GOT3 (cell line): ENCODE data around the gene RAB40C.

Experiments used
- DNase-seq: peaks from one replicate; lab custom pipeline; 2025; ENCODE audit warnings: mixed read lengths; lab: John Stamatoyannopoulos, UW

RAB40C gene

DNA sequence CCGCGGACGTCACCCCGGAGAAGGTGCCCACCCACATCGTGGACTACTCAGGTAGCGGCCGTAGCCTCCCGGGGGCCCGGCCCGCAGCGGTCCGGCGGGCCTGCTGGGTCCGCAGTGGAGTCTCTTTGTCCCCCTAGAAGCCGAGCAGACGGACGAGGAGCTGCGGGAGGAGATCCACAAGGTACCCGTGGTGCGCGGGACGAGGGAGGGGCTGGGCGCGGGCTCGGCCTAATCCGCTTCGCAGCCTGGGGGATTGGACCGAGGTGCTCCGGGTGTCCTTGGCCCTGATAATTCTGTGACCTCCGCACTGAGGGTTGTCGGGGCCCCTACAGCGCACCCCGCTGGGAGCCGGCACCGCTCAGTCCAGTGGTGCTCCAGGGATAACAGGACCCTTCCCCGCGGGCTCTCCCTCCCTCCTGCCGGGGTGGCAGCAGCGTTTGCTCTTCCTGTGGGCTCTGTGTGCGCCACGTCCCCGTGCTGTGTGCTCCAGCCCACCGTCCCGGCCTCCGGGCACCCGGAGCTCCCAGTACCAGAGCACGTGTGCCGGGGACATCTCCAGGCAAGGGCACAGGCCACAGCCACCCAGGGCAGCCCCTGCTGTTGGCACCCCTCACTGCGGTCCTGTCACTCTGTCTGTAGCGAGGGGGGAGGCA is 78.8 kb downstream of the RAB40C start:
- no peak for DNase-seq

DNA sequence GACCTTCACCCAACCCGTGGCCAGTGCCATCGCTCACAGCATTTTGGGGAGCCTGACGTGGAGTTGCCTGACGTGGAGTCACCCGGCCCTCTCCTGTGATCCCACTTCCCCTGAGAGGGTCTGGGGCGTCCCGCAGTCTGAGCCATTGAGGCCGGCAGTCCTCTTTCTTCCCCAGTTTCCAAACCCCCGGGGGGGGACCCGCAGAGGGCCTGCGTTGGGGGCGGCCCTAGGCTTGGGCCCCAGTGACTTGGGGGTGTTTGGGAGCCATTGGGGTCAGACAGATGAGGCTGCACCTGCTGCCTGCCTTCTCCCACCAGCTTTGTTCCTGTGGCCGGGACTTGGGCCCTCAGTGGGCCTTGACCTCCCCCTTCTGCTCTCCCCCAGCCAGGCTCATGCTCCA is 79.8 kb downstream of the RAB40C start:
- no peak for DNase-seq

DNA sequence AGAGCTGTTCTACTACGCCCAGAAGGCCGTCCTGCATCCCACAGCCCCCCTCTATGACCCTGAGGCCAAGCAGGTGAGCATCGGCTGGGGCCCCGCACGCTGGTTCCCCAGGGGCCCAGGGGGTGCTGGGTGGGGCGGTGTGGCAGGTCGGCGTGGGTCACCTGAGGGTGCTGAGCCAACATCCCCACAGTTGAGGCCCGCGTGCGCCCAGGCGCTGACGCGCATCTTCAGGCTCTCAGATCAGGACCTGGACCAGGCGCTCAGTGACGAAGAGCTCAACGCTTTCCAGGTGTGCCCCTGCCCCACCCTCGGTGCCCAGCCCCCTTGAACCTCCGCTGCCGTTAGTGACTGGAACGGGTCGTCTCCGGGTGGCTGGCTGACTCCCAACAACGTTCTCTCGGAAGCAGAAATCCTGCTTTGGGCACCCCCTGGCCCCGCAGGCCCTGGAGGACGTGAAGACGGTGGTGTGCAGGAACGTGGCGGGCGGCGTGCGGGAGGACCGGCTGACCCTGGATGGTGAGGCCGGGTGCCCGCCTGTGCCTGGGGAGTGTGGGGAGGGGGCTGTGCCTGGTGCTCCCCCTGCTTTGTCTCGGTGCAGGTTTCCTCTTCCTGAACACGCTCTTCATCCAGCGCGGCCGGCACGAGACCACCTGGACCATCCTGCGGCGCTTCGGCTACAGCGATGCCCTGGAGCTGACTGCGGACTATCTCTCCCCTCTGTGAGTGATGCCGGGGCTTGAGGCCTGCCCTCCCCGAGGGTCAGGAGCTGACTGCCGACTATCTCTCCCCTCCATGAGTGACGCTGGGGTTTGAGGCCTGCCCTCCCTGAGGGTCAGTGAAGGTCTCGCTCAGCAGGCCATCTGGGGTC is 80.9 kb downstream of the RAB40C start:
- DNase-seq, result no peak

DNA sequence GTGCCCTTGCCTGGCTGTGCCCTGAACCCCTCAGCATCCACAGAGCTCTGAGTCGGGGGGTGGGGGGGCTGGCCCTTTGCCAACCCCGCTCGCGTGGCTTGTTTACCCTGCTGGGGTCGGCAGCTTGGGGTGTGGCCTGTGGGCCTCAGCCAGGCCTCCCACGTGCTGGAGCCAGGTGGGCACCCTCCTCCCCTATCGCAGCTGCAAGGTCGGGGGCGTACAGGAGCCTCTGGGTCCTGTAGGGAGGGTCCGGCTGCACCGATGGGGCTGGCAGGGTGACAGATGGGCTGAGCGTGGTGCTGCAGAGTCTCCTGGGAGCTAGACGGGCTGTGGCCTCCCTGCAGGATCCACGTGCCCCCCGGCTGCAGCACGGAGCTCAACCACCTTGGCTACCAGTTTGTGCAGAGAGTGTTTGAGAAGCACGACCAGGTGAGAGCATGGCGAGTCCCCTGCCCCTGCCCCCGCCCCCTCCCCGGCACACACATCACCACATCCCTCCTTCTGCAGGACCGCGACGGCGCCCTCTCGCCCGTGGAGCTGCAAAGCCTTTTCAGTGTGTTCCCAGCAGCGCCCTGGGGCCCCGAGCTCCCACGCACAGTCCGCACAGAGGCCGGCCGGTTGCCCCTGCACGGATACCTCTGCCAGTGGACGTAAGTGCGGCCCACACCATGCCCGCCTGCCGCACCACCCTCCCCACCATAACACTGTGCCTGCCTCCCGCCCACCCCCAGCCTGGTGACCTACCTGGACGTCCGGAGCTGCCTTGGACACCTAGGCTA is 81.7 kb downstream of the RAB40C start:
- no peak for DNase-seq

DNA sequence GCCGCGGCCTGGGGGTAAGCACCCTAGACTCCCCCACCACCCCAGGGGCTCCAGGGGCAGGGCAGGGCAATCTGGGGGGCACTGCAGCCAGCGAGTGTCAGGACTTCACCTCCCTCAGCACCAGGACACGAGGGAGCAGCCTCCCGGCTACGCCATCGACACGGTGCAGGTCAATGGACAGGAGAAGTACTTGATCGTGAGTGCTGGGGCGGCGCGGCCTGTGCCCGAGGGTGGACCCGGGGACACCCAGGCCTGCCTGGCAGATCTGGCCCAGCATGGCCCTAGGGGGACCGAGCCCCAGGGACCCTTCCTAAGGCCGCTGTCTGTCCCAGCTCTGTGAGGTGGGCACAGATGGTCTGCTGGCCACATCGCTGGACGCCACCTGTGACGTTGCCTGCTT is 82.5 kb downstream of the RAB40C start:
- DNase-seq, result no peak

DNA sequence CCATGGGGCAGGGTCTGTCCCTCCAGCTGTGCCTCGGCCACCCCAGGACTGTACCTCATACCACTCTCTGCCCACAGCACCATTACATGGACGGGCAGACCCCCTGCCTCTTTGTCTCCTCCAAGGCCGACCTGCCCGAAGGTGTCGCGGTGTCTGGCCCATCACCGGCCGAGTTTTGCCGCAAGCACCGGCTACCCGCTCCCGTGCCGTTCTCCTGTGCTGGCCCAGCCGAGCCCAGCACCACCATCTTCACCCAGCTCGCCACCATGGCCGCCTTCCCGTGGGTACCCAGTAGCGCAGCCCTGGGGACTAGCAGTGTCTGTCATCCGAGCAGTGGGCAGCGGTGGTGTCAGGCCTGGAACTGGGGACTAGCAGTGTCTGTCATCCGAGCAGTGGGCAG is 83.0 kb downstream of the RAB40C start:
- DNase-seq, result no peak

DNA sequence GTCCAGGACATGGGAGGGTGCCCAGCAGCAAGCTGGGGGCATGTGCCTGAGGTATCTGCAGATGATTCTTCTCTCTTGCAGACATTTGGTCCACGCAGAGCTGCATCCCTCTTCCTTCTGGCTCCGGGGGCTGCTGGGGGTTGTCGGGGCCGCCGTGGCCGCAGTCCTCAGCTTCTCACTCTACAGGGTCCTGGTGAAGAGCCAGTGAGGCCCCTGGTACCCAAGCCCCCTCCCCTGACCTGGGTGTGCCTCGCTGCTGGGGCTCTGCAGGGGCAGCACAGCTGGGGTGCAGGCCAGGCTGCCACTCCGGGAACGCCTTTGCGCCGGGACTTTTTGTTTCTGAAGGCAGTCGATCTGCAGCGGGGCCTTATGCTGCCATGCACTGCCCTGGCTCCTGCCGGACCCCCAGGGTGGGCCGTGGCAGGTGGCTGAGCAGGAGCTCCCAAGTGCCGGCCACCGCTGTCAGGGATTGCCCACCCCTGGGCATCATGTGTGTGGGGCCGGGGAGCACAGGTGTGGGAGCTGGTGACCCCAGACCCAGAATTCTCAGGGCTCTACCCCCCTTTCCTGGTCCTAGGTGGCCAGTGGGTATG is 83.6 kb downstream of the RAB40C start:
- no peak for DNase-seq

DNA sequence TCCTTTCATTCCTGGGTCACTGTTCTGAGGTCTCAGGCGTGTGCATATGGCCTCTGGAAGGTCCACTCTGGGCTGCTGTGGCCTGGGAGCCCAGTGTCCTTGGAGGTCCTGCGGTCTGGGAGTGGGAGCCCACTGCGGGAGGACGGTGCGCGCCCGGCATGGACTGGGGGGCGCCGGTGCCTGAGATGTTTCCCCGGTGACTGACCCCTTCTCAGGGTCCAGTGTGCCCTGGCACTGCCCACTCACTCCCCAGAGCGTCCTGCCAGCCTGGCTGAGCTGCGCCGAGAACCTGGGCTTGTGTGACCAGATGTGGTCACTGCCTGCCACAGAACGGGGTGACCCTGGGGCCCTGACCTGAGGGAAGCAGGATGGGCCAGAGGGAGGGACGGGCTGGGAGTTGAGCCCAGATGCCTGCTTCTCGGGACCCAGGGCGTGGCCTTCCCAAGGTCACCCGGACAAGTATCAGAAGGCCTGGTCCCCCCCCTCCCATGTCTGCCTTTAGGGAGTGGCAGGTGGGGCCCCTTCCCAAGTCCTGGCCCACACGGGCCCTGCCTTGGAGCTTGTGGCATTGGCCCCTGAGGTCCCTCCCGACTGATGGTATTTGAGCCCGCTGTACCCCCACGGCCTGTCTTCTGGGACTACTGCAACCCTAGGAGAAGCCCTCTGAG is 84.5 kb downstream of the RAB40C start:
- DNase-seq, result no peak

DNA sequence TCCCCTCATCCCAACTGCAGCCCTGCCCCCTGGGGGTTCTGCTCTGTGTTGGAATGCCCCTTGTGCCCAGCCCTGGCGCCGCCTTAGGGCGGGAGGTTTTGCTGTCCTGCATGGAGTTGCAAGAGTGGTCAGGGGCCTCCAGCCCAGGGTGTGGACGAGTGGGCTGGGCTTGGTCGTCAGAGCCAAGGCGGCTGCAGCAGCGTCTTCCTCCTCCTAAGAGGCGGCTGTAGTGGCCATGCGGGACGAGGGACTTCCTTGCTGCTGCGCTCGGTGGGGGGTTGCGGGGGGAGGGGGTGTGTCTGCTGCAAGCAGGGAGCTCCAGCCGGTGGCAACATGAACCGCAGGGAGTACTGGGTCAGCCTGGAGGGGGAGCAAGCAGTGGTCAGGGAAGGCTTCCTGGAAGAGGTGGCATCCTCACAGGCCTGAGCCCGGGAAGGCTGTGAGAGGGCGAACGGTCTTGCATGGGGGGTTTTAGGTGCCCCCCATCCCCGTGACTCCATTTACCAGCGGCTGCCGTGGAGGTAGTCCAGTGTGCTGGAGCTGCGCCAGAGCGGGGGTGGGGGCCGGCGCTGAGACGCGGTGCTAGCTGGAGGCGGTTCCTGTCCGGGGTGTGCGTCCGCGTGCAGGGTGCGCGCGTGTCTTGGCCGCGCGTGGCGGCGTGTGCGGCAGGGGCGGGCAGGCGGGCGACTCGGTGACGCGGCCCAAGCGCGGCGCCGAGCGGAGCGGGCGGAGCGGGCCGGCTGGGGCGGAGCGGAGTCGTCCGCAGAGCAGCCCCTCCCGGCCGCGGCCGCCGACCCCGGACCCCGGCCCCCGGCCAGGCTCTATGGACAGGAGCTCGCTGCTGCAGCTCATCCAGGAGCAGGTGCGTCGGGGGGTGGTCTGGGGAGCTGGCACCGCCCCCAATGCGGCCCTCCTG is 85.4 kb downstream of the RAB40C start, which contains the start of gene RHBDL1:
Gene RHBDL1 (plus strand): TSS at position 704 of the 916 bp plus-strand sequence. CDS start 120 bp downstream, at position 824.
- no peak for DNase-seq

DNA sequence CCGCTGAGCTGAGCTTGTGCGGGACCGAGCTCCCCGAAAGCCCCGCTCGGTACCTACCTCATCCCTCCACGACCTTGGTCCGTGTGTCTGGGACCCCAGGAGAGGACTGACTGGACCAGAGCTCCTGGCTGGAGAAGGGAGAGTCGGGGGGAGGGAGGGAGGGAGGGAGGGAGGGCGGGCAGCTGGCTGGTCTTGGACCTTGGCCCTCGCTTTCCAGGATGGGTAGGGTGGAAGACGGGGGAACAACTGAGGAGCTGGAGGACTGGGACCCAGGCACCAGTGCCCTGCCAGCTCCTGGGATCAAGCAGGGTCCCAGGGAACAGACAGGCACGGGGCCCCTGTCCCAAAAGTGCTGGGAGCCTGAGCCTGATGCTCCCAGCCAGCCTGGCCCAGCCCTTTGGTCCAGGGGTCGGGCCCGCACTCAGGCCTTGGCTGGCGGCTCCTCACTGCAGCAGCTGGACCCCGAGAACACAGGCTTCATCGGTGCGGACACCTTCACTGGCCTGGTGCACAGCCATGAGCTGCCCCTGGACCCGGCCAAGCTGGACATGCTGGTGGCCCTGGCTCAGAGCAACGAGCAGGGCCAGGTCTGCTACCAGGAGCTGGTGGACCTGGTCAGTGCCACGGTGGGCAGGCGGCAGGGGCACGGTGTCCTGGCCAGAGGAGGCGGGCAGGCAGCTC is 86.2 kb downstream of the RAB40C start:
- DNase-seq, result no peak

DNA sequence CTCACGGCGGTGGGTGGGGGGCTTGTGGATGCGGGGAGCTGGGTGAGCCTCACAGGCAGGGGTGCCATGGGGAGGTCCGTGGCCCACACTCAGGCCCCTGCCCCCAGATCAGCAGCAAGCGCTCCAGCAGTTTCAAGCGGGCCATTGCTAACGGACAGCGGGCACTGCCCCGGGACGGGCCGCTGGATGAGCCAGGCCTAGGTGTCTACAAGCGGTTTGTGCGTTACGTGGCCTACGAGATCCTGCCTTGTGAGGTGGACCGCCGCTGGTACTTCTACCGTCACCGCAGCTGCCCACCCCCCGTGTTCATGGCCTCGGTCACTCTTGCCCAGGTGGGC is 86.7 kb downstream of the RAB40C start:
- no peak for DNase-seq

DNA sequence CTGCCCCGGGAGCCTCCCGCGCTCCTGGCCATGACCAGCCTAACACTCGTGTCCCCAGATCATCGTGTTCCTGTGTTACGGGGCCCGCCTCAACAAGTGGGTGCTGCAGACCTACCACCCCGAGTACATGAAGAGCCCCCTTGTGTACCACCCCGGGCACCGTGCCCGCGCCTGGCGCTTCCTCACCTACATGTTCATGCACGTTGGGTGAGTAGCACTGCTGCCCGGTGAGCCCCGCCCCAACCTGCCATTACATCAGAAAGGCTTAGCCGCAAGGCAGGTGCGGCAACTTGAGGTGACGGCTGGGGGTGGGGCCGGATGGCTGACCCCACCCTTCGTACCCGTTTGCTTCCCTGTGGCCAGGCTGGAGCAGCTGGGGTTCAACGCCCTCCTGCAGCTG is 87.0 kb downstream of the RAB40C start:
- DNase-seq, result no peak

DNA sequence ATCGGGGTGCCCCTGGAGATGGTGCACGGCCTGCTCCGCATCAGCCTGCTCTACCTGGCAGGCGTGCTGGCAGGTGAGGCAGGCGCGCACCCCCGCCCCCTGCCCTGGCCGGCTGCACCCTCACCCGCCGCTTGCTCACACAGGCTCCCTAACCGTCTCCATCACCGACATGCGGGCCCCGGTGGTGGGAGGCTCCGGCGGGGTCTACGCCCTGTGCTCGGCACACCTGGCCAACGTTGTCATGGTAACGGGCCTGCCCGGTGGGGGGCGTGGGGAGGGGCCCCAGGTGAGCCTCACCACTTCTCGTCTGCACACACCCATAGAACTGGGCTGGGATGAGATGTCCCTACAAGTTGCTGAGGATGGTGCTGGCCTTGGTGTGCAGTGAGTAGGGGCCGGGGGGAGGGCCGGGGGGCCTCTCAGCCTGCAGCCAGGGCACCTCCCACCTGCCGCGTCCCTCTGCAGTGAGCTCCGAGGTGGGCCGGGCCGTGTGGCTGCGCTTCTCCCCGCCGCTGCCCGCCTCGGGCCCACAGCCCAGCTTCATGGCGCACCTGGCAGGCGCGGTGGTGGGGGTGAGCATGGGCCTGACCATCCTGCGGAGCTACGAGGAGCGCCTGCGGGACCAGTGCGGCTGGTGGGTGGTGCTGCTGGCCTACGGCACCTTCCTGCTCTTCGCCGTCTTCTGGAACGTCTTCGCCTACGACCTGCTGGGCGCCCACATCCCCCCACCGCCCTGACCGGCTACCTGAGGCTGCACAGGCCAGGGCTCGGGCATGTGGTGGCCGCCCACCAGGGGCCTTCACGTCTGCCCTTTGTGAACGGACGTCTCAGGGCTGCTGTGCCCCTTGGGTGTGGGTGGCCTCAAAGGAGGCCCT is 87.7 kb downstream of the RAB40C start:
- no peak for DNase-seq

DNA sequence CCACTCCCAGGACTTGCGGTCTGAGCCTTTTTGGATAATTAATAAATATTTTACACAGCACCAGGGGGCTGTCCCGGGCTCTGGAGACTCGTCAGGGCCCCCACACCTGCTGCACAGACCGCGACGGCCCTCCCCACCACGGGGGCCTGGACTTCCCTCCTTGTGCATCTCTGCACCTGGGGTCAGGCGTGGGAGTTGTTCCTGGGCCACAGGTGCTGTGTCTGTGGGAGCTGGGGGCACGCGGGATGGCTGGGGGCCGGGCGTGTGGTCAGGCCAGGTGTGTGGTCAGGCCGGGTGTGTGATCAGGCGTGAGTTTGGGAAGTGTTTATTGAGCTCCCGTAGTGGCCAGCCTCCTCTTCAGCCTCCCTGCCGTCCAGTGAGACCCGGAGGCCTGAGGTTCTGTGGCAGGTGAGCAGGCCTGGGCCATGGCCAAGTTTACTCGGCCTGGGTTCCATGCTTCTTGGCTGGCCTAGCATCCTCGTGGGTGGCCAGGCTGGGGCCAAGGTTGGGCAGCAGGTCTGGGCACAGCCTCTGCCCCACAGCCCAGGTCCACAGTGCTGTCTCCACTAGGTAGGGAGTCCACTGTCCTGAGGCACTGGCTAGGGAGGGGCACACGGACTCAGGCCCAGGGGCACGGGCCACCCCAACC is 88.5 kb downstream of the RAB40C start:
- DNase-seq, result no peak
